MV-4-11 (cell line): ENCODE measurements around the gene CDKN2B-AS1.

Experiments
- DNase-seq: peaks from one replicate; lab custom pipeline; 2025; lab: John Stamatoyannopoulos, UW

Gene CDKN2B-AS1

DNA sequence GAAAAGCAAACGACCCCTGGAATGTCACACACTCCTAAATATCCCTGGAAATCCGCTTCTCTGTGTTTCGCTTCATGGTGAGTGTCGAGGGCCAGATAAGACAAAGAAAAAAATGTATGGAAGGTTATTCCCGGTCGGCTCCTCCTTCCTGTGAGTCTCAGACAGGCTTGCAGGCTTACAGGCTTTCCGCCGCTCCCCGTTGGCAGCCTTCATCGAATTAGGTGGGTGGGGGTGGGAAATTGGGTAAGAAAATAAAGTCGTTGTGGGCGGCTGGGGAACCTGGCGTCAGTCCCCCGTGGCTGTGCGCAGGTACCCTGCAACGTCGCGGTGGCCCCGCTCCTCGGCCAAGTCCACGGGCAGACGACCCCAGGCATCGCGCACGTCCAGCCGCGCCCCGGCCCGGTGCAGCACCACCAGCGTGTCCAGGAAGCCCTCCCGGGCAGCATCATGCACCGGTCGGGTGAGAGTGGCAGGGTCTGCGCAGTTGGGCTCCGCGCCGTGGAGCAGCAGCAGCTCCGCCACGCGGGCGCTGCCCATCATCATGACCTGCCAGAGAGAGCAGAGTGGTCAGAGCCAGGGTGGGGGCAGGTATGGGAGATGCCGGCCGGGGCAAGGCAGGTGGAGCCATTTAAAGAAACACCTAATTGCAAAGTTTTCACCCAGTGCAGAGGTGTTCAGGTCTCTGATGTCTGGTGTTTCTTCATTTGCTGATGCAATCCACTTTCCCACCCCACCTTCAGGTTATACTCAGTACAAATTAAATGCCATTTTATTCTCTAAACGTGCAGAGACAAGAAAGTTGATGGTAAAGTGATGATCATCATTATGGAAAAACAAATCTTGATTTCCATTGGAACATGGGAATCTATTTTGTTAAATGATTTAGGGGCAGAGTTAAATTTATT lies 11.4 kb downstream of the CDKN2B-AS1 start:
- DNase-seq: no peak

DNA sequence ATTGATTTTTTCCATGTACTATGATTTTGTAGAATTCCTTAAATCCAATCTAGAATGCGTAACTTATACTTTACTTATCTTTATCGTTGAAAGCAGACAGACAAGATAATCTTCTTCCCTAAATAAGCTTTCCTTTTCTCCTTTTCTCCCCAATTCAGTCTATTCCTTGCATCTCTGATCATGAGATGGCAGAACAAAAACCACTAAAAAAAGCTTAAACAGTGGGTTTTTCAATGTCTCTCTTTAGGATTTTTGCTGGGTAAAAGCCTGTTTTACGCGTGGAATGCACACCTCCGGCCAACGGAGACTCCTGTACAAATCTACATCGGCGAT lies 13.8 kb downstream of the CDKN2B-AS1 start:
- DNase-seq: no peak

DNA sequence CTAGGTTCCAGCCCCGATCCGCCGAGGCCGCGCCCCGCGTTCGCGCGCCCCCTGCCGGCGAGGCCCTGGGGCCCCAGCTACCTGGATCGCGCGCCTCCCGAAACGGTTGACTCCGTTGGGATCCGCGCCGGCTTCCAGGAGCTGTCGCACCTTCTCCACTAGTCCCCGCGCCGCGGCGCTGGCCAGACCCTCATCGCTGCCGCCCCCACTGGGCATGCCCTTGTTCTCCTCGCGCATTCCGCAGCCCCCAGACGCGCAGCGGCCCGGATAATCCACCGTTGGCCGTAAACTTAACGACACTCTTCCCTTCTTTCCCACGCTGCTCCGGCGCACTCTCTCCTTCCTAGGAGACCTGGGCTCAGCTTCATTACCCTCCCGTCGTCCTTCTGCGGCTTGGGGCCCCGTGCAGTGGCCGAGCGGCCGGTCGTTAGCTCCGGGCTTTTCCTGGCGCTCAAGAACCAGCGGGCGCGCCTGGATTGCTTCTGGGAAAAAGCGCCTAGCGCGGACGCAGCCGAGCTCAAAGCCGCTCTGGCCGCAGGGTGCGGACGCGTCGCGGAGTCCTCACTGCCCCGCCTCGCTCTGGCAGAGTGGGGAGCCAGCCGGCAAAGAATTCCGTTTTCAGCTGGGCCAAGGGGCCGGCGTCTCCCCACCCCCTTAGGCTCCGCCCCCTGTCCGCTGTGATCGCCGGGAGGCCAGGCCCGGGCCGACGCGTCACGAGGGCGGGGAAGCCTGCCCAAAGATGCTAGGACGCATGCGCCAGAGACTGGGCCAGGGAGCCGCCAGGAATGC lies 14.3 kb downstream of the CDKN2B-AS1 start, which contains the start of gene CDKN2B:
TSS of gene CDKN2B (minus strand) at position 589 of the 789 bp plus-strand sequence. CDS start at position 237, 352 bp downstream.
- peak; percentile 83 for DNase-seq

DNA sequence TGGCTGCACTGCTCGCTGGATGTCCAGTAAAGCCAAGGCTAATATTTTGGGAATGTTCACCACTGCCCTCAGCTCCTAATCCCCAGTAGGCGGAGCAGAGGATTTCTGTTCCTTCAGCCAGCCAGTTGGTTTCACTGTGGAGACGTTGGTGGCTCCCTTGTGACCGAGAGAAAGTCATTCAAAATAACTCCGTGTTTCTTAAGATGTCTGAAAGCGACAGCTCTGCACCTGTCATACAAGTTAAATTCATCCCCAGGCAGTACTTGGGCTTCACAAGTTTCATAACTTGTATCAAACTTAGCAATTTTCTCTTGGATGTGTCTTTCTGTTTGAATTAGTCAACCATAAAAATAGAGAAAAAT lies 14.9 kb downstream of the CDKN2B-AS1 start:
- DNase-seq: no peak

DNA sequence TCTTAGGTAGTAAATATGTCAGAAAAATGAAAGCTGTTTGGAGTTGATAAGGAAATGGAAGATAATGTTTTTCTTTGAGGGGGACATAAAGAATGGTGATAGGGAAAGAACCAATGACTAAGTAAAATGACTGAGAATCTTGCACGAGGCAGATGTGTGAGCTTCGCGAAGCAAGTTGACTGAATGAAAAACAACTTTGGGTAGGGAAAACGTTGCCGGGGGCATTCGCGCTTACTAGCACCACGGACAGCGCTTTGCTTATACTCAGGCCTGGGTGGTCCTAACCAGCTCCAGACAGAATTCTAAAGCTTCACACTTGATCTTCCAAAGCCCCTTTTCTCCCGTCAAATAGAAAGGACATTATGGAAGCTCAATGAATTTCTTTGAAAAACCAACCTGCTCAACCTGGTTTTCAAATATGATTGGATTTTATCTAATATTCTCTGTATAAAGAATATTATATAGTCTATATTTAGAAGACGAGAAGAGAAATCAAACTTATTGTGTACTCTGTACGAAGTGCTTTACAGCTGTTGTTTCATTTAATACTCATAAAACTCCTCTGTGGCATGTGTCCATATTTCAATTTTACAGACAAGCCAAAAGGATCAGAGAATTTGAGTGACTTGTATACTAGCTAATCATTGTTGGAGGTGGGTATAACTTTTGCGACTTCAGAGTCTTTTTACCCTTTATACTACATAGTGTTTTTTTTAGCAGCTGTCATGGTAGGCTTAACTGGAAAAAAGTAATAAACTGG lies 16.5 kb downstream of the CDKN2B-AS1 start:
- DNase-seq: no peak

DNA sequence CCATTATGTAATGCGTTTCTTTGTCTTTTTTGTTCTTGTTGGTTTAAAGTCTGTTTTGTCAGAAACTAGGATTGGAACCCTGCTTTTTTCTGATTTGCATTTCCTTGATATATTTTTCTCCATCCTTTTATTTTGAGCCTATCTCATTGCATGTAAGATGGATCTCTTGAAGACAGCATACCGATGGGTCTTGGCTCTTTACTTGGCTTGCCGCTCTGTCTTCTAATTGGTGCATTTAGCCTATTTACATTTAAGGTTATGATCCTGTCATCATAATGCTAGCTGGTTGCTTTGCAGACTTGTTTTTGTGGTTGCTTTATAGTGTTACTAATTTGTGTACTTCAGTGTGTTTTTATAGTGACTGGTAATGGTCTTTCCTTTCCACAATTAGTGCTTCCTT lies 27.8 kb downstream of the CDKN2B-AS1 start:
- DNase-seq: no peak

DNA sequence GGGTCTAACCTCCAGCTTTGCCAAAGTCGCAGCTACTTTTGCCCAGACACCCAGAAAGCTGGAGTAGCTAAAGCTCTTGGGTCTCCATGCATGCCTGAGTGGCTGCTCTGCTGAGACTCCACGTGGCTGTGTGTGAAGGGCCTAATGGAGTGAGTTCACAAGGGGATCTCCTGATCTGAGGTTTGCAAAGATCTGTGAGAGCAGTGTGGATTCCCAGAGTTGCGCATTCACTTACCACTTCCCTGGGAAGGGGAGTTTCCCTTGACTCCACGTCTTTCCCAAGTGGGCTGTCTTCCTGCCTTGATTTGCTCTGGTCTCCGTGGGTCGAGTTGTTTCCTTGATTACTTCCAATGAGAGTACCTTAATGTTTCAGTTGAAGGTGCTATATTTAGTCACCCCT lies 32.1 kb downstream of the CDKN2B-AS1 start:
- DNase-seq: no peak

DNA sequence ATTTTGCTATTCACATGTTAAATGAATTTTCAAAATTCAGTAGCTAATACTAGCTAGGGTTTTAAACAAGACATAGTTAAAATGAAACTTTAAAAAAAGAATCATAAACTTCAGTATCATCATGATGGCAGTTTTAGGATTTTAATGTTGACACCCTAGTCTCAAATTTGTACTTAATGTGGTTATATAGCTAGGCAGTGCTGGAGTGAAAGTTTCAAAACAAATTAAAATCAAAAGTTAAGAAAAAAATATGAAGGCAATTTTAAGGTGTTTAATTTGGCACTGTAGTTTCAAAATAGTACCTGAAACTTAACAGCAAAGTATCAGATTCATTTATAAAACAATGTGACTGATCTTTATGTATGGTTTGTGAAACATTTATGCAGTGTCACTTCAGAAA lies 33.8 kb downstream of the CDKN2B-AS1 start:
- DNase-seq: no peak

DNA sequence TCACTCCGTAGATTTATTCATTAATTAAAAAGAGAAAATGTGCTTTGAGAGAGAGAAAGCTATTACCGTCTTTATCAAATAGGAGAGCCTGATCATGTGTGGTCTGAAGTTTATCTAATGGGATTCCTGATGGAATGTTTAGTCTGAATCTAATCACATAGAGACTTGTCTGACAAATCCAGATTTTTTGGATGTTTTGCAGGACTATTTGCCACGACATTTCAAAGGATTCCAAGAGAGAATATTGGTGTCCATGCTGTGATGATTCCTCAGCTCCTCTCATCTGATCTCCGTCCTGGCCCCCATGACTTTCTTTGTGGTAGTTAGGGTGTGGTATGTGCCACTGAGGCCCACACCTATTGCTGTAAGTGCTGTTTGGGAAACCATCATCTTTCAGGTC lies 34.6 kb downstream of the CDKN2B-AS1 start:
- DNase-seq: no peak

DNA sequence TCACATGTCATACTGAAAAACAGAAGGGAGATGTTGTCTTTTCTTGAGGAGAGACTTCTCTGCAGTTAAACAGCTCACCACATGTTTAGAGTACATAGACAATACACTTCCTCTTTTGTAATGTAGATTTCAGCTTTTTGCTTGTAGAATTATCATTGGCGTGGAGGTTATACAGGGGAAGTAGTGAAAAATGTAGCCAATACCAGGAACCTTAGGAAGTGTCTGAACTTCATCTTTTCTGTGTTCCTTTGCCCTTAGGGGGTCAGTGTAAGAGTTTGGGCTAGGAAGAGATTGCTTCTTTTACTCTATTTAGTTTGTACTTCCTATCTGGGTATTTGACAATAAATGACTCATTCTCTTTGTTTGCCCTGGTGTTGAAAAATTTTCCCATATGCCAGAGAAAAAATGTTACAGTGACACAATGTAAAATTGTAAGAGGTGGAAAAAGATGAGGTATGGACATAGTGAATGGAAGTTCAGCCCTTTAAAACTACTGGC lies 35.6 kb downstream of the CDKN2B-AS1 start:
- DNase-seq: peak; percentile 97

DNA sequence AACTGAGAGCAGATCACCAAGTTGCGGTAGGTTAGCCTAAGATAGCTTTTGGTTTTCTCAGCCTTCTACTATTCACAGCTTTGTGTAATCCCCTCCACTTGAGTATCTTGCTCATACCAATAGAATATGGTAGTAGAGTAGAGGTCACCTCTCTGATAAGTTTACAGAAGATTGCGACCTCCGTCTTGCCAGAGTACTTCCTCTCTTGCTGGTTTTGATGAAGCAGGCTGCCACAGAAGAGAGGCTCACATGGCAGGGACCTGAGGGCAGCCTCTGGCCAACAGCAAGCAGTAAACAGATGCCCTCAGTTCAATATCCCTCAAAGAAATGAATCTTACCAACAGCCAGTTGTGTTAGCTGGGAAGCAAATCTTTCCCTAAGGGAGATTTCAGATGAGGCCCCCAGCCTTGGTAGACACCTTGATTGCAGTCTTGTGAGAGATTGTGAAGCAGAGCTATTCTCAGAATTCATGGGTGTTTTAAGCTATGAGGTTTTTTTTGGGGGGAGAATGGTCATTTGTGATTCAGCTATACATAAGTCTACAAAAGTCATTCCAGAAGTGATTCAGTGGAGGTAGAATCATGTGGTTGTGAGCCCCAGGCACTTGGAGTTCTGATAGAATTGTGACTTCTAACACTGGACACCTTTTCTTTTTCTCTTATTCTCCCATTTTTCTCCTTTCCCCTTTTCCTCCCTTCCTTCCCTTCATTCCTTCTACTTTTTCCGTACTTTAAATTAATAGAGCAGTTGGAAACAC lies 37.2 kb downstream of the CDKN2B-AS1 start:
- peak; percentile 44 for DNase-seq

DNA sequence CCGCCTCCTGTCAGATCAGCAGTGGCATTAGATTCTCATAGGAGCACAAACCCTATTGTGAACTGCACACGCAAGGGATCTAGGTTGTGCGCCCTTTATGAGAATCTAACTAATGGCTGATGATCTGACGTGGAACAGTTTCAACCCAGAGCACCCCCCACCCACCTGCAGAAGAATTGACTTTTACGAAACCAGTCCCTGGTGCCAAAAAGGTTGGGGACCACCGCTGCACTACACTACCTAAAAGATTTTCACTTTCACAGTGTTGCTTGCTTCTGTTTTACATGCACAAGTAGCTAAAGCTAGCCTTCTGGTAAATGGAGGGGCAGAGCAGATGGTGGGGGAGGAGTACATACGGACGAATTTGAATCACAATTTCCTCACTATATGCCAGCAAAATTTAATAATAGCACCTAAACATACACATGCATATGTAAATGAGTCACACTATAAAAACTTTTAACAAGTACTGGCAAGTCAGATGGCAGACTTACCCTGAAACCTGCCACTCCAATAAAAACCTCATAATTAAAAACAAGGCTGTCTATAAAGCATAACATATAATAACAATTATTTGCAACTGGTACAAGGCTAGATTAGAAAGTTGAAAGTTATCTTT lies 38.5 kb downstream of the CDKN2B-AS1 start:
- DNase-seq: no peak

DNA sequence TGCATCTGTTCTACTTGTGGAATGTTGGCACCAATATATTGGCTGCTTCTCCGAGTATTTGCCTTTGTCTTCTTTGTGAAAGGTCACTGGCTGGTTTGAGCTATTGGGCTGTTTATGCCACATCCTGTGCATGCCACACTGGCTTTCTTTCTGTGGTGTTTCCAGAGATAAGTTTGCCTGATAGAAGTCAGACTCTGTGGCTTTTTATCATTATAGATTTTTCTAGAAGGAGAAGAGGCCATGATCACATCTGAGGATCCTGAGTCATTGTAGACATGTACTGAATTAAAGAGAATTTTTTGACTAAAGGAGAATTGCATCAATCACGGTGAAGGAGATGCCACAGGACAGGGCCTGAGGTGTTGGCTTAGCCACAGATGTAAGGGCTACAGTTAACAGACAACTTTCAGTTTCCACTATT lies 41.0 kb downstream of the CDKN2B-AS1 start:
- DNase-seq: peak; percentile 41

DNA sequence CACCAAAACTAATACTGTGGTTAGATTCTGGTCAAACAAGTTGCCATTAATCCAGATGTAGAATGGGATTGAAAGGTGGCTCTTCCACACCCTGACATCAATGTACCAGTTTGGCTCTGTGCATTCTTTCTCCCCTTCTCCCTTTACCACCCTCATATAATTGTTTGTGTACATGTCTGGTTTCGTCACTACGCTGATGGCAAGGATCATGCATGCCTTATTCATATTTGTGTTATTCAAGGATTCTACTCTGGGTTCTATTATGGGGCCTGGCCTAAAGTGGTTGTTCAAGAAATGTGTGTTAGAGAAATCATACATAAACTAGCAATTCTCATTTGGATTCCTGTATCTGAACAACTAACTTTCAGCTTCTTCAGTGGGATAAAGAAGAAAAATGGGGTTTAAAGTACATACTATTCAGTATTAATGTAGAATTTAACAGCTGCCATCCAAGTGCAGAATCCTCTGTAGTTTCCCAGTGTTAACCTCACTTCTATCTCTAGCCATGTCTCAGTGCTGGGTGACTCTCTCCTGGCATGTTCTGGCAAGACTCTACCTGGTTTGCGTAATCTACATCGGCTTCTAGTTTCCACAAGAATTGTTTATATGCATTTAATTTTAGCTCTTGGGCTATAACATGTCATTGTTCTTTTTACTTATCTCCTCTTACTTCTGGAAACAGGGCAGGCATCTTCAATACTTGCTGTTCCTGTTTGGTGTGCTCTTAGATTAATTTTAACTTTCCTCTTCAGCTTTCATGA lies 42.5 kb downstream of the CDKN2B-AS1 start:
- DNase-seq: peak; percentile 12

DNA sequence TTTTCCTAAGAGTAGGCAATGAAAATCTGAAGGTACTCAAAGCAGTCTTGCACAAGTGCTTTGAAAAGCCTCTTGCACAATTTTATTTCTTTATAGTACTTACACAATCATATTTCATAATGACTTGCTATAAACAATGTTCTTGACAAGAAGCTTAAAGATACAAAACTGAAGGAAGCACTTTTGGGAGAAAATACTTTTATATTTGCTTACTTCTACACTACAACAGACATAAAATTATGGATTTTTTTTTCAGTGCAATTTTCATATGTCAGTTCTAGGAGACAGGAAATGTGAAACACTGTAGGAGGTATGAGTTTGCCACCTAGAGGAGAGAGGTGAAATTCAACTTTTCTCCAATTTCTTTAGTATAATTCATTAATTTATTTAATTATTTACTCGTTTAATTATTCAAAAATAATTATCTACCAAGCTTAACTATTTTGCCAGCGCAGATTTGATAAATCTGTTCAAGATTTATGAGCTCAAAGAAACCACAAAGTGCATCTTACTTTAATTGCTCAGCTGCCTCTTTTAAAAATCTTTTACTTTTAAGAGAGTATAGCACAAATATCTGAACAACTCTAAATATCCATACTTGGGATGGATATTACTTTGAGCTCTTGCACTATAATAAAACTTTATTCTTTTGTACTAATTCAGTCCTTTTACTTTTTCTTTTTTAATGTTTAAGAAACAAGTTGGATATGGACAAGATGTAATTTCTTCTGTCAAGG lies 43.5 kb downstream of the CDKN2B-AS1 start:
- DNase-seq: peak; percentile 71

DNA sequence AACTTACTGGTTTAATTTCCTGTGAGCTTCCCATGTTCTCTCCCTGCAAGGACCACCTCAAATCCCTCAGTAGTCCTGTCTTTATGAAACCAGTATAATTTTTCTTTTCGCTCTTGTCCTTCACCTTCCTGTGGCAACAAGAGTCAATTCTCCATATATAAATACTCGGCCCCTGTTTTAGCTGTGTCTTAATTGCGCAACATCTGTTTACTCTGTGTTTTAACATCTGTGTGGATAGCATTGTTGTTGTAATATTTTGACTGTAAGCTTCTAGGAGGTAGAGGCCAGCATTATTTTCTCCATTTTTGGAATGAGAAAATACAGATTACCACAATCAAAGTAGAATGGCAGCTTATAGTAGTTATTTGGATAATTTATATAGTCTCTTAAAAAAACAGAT lies 44.7 kb downstream of the CDKN2B-AS1 start:
- DNase-seq: no peak

DNA sequence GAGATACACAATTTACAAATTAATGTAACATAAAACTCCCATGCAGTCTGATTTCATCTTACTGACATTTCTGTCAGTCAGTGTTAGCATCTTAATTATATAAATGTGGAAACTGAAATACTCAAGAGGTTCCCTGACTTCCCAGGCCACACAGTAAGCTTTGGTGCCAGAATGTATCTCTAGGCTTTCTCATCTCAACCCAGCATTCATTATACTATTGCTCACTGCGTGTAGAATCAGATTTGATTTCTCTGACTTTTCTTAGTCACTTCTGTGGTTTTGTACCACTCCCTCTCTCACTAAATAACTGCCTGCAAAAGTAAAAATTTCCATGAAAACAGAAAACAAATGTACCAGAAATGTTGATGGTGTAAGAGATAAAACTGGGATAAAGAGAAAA lies 46.2 kb downstream of the CDKN2B-AS1 start:
- no peak for DNase-seq

DNA sequence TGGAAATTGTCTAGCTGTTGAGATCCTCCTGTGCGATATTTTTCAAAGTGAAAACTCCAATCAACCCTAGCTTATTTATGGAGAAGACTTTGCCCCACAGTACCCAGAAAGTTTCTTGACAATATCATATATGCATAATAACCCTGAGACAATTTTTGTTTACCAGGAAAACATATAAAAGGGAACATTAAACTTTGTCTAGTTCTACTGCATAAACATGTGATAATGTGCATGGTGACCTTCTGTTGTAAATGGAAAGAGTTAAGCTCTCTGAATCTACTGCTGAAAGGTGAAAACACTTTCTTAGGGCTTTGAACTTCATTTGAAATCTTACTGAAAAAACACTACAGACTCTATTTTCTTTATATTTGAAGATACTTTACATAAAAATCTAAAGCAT lies 46.8 kb downstream of the CDKN2B-AS1 start:
- DNase-seq: no peak

DNA sequence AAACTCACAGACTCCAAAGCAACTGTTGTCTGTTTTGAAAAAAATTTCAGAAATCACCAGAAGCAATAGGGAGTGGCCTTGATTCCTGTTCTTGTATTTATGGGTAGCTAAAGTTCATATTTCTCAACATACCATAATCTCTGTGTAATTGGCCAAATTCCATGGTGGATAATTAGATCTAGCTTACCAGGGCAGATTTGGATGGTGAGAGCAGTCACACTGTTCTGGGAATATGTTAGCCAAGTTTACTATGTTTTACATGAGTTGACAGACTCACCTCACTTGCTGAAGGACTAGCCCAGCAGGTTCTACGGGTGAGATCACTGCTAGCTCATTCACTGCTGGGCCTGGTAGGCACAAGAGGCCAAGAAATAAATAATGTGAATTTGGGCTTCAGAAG lies 47.2 kb downstream of the CDKN2B-AS1 start:
- DNase-seq: no peak

DNA sequence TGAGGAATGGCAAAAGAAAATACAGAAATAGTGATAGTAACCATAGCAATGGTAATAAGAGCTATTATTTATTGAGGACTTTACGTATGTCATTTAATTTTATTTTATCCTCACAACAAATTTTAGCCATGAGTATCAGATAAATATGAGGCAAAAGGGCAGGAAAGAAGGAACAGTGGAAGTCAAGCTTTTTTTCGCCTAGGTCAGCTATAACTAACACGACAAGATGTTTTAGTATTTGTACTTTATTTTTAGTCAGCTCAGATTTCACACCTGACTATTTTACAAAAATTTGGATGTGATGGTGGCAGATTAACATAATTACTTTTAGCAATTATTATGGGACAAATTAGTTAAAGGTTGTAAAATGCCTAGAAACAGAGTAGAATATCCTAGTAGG lies 49.3 kb downstream of the CDKN2B-AS1 start:
- DNase-seq: no peak
